MM.1S (cell line): ENCODE results near the gene ZNF608.

ENCODE experiments used
- DNase-seq: peaks from one replicate; pipeline ENCODE4 v3.0.0-alpha.2; 2015
- H2AFZ ChIP-seq: fragments of 300-600 bp; sonication (generic); 2 replicates; pipeline ENCODE4 v1.6.0; 2016; ENCODE audit warnings: antibody characterized with exemption, low read length
- H3F3A ChIP-seq: fragments of 300-600 bp; sonication (generic); 2 replicates; pipeline ENCODE4 v1.6.1; 2016; ENCODE audit warnings: mild to moderate bottlenecking, antibody characterized with exemption, low read length, moderate library complexity, mixed read lengths; ENCODE audit not compliant: insufficient read depth
- H3K27ac ChIP-seq: fragments of 300-600 bp; sonication (generic); 2 replicates; pipeline ENCODE4 v1.5.1; 2016; ENCODE audit warnings: mild to moderate bottlenecking, low read length
- H3K27me3 ChIP-seq: fragments of 300-600 bp; sonication (generic); replicated peaks from 2 replicates; pipeline ENCODE4 v1.6.0; 2016; ENCODE audit warnings: low read length; ENCODE audit not compliant: insufficient read depth
- H3K36me3 ChIP-seq: fragments of 300-600 bp; sonication (generic); replicated peaks from 2 replicates; pipeline ENCODE4 v1.6.1; 2016; ENCODE audit warnings: mild to moderate bottlenecking, low read length, mixed read lengths; ENCODE audit not compliant: insufficient read depth
- H3K4me1 ChIP-seq: fragments of 300-600 bp; sonication (generic); 2 replicates; pipeline ENCODE4 v1.6.1; 2016; ENCODE audit warnings: low read length, mixed read lengths
- H3K4me2 ChIP-seq: fragments of 300-600 bp; sonication (generic); 2 replicates; pipeline ENCODE4 v1.6.0; 2016; ENCODE audit warnings: low read depth, low read length
- H3K4me3 ChIP-seq: fragments of 300-600 bp; sonication (generic); 2 replicates; pipeline ENCODE4 v1.5.1; 2016; ENCODE audit warnings: low read length, mixed read lengths
- H3K79me2 ChIP-seq: fragments of 300-600 bp; sonication (generic); 2 replicates; pipeline ENCODE4 v1.6.1; 2016; ENCODE audit warnings: mixed run types, low read length, mixed read lengths
- H3K9ac ChIP-seq: fragments of 300-600 bp; sonication (generic); 2 replicates; pipeline ENCODE4 v1.6.1; 2016; ENCODE audit warnings: low read length, mixed read lengths
- H3K9me2 ChIP-seq: fragments of 300-600 bp; sonication (generic); replicated peaks from 2 replicates; pipeline ENCODE4 v1.6.1; 2016; ENCODE audit warnings: mild to moderate bottlenecking, low read length, mixed read lengths; ENCODE audit not compliant: insufficient read depth
- H3K9me3 ChIP-seq: fragments of 300-600 bp; sonication (generic); replicated peaks from 2 replicates; pipeline ENCODE4 v1.6.1; 2016; ENCODE audit warnings: mild to moderate bottlenecking, low read length, mixed read lengths; ENCODE audit not compliant: insufficient read depth
- H4K20me1 ChIP-seq: fragments of 300-600 bp; sonication (generic); 2 replicates; pipeline ENCODE4 v1.6.1; 2016; ENCODE audit warnings: mild to moderate bottlenecking, low read length, moderate library complexity, mixed read lengths; ENCODE audit not compliant: insufficient read depth
- CTCF ChIP-seq: fragments of 300-600 bp; sonication (generic); IDR thresholded peaks from 2 replicates; pipeline ENCODE4 v1.5.1; 2016; ENCODE audit warnings: antibody characterized with exemption, low read length, mixed read lengths
- EZH2 ChIP-seq: fragments of 300-600 bp; sonication (generic); optimal IDR thresholded peaks from 2 replicates; pipeline ENCODE3; 2017; ENCODE audit warnings: low read depth, mild to moderate bottlenecking, antibody characterized with exemption, low read length, mixed read lengths
- EZH2phosphoT487 ChIP-seq: fragments of 300-600 bp; sonication (generic); IDR thresholded peaks from 2 replicates; pipeline ENCODE4 v1.6.1; 2018; ENCODE audit warnings: antibody characterized with exemption, low read length

Gene ZNF608

GRCh38 chr5:124783285-124783684 is 36.8 kb upstream of the ZNF608 start:
- Histone ChIP-seq H3K9me2 (no peaks in the 10 kb centered on the region), H3K9ac (no peak overlapping the region), H3K27me3 (no peaks in the 10 kb centered on the region), H3K4me2 (no peak overlapping the region), H3F3A (no peaks in the 10 kb centered on the region), H3K27ac (no peak overlapping the region), H3K79me2 (no peaks in the 10 kb centered on the region), H3K9me3 (no peaks in the 10 kb centered on the region), H3K4me1 (no peaks in the 10 kb centered on the region), H3K36me3 (no peaks in the 10 kb centered on the region), H3K4me3 (no peak overlapping the region), H4K20me1 (no peaks in the 10 kb centered on the region), H2AFZ (no peak overlapping the region)
- DNase-seq: no peak
- no peak for TF ChIP-seq EZH2phosphoT487
- no peak for TF ChIP-seq EZH2
- no peak for TF ChIP-seq CTCF

GRCh38 chr5:124782262-124782661 is 35.8 kb upstream of the ZNF608 start:
- H3F3A ChIP-seq: no peaks in the 10 kb centered on the region
- no peaks in the 10 kb centered on the region for H3K36me3 ChIP-seq
- H4K20me1 ChIP-seq: no peaks in the 10 kb centered on the region
- no peak overlapping the region for H3K27ac ChIP-seq
- TF ChIP-seq EZH2phosphoT487: no peak
- no peak for TF ChIP-seq CTCF
- TF ChIP-seq EZH2: no peak
- no peaks in the 10 kb centered on the region for H3K9me2 ChIP-seq
- H3K4me3 ChIP-seq: no peak overlapping the region
- no peaks in the 10 kb centered on the region for H3K4me1 ChIP-seq
- H3K9me3 ChIP-seq: no peaks in the 10 kb centered on the region
- no peaks in the 10 kb centered on the region for H3K79me2 ChIP-seq
- H2AFZ ChIP-seq: no peak overlapping the region
- no peak overlapping the region for H3K4me2 ChIP-seq
- H3K9ac ChIP-seq: no peak overlapping the region
- DNase-seq: no peak
- H3K27me3 ChIP-seq: no peaks in the 10 kb centered on the region

GRCh38 chr5:124780011-124780410 is 33.6 kb upstream of the ZNF608 start:
- Histone ChIP-seq H3K9me2 (no peaks in the 10 kb centered on the region), H3F3A (no peaks in the 10 kb centered on the region), H3K9me3 (no peaks in the 10 kb centered on the region), H3K4me1 (no peaks in the 10 kb centered on the region), H2AFZ (no peak overlapping the region), H3K36me3 (no peaks in the 10 kb centered on the region), H3K9ac (no peak overlapping the region), H3K27me3 (no peaks in the 10 kb centered on the region), H3K79me2 (no peaks in the 10 kb centered on the region), H3K4me2 (no peak overlapping the region), H3K4me3 (no peak overlapping the region), H4K20me1 (no peaks in the 10 kb centered on the region), H3K27ac (no peak overlapping the region)
- DNase-seq: no peak
- TF ChIP-seq CTCF (no peak), EZH2 (no peak), EZH2phosphoT487 (no peak)
